ENCODE data around the gene RFT1.

RFT1 gene

GRCh38 chr3:53046171-53047170 is 83.8 kb downstream of the RFT1 start:
- peak overlapping the region; percentile 73 for H3K4me3 ChIP-seq (ENCODE audit: low read depth, low read length)
- H3K36me3 ChIP-seq (ENCODE audit: control insufficient read depth in 2 of 2, insufficient read depth in 1 of 2, low read length in 2 of 2) = no peaks in the 10 kb centered on the region
- POLR2A ChIA-PET = no interaction called here
- no peaks in the 10 kb centered on the region for H3K9me3 ChIP-seq (ENCODE audit: control insufficient read depth, insufficient read depth, low read depth, low read length)
- peak overlapping the region; percentile 94; the same call in 1 of the 2 replicates for H3K27ac ChIP-seq (ENCODE audit: extremely low read depth, low read depth, low read length)
- peaks cover 4% of the 10 kb centered on the region; the same call in 1 of the 2 replicates for H3K4me1 ChIP-seq (ENCODE audit: control insufficient read depth, insufficient read depth, low read length)
- peak; percentile 46 for TF ChIP-seq EGR2 (tag by site-specific recombination; IDR thresholded peaks at IDR 0.05; ENCODE audit: low read depth)
- TF ChIP-seq ZNF48 (tag by site-specific recombination; IDR thresholded peaks at IDR 0.05) = no peak
- peak; percentile 48 for TF ChIP-seq ZFHX2 (tag by site-specific recombination; conservative IDR thresholded peaks at IDR 0.05)
- TF ChIP-seq ZNF335 (tag by site-specific recombination; conservative IDR thresholded peaks at IDR 0.05) = 0 out of 2 replicates have a peak, but pooled peaks have one; percentile 6
- peak; percentile 42 for TF ChIP-seq ZBTB8A (tag by site-specific recombination; IDR thresholded peaks at IDR 0.05)
- CTCF ChIA-PET = interaction anchor here (0.6 to 0.7 kb wide), 2 partner anchors 60 to 108 kb away, joined by 3 read pairs; no protein-coding TSS in a partner anchor

GRCh38 chr3:53045518-53046170 is 84.6 kb downstream of the RFT1 start, which contains the start of gene SFMBT1:
Gene SFMBT1 (minus strand): TSS chr3:53046073. CDS start chr3:52969128, 76,945 bp downstream.
- POLR2A ChIA-PET = interaction anchor here (1.2 kb wide), 1 partner anchor 9 kb away, joined by 3 read pairs; no protein-coding TSS in a partner anchor
- Histone ChIP-seq H3K36me3 (ENCODE audit: control insufficient read depth in 2 of 2, insufficient read depth in 1 of 2, low read length in 2 of 2) (no peaks in the 10 kb centered on the region), H3K9me3 (ENCODE audit: control insufficient read depth, insufficient read depth, low read depth, low read length) (no peaks in the 10 kb centered on the region), H3K4me3 (ENCODE audit: low read depth, low read length) (peak within 1 kb of the TSS; percentile 73), H3K27ac (ENCODE audit: extremely low read depth, low read depth, low read length) (peak within 1 kb of the TSS; percentile 94), H3K4me1 (ENCODE audit: control insufficient read depth, insufficient read depth, low read length) (peaks cover 4% of the 10 kb centered on the region; the same call in 1 of the 2 replicates)
- CTCF ChIA-PET = no interaction called here
- TF ChIP-seq ZNF132 (tag by site-specific recombination; IDR thresholded peaks at IDR 0.05; ENCODE audit: borderline replicate concordance) = no peak
- no peak for TF ChIP-seq ZNF155 (tag by site-specific recombination; IDR thresholded peaks at IDR 0.05)
- no peak for TF ChIP-seq ZNF776 (tag by site-specific recombination; IDR thresholded peaks at IDR 0.05; ENCODE audit: borderline replicate concordance)
- TF ChIP-seq ZNF514 (tag by site-specific recombination; IDR thresholded peaks at IDR 0.05) = no peak
- TF ChIP-seq MEIS1 (CRISPR knock-in tag; IDR thresholded peaks at IDR 0.05; ENCODE audit: borderline replicate concordance) = no peak
- TF ChIP-seq ZNF157 (tag by site-specific recombination; IDR thresholded peaks at IDR 0.05) = no peak
- peak; percentile 44; the same call in 1 of the 2 replicates for TF ChIP-seq KLF9 (tag by site-specific recombination; IDR thresholded peaks at IDR 0.05; ENCODE audit: low read depth)
- no peak for TF ChIP-seq ATF2 (tag by site-specific recombination; IDR thresholded peaks at IDR 0.05; ENCODE audit: low read depth)
- TF ChIP-seq ZNF311 (tag by site-specific recombination; IDR thresholded peaks at IDR 0.05; ENCODE audit: borderline replicate concordance) = no peak
- no peak for TF ChIP-seq ZNF302 (tag by site-specific recombination; IDR thresholded peaks at IDR 0.05; ENCODE audit: low read depth)
- no peak for TF ChIP-seq ZNF26 (tag by site-specific recombination; IDR thresholded peaks at IDR 0.05)
- no peak for TF ChIP-seq GFI1B (tag by site-specific recombination; IDR thresholded peaks at IDR 0.05)
- TF ChIP-seq ZNF830 (tag by site-specific recombination; IDR thresholded peaks at IDR 0.05; ENCODE audit: low read depth) = no peak
- TF ChIP-seq FEZF1 (tag by site-specific recombination; IDR thresholded peaks at IDR 0.05) = no peak
- TF ChIP-seq ELK4 (IDR thresholded peaks at IDR 0.05; ENCODE audit: borderline replicate concordance, low read depth, low read length) = no peak
- no peak for TF ChIP-seq ZNF449 (tag by site-specific recombination; IDR thresholded peaks at IDR 0.05)
- TF ChIP-seq INSM2 (tag by site-specific recombination; IDR thresholded peaks at IDR 0.05) = no peak
